ENCODE results near the gene IL17B. TPM values are rescaled to one million over a fixed set of nuclear protein-coding genes. Genes with fewer than 3 reads are reported as not detected.

IL17B gene
- total RNA-seq, 1 experiment from 2014 or later, result not detected

GRCh38 chr5:149333711-149334443, 45.2 kb downstream of the IL17B start:
- Mint-ChIP-seq H3K27ac (ENCODE audit: low read depth, unreplicated experiment) (peak overlapping the region; percentile 4), H3K36me3 (ENCODE audit: insufficient read depth, unreplicated experiment) (no peaks in the 10 kb centered on the region), H3K9me3 (ENCODE audit: unreplicated experiment) (no peaks in the 10 kb centered on the region), H3K4me3 (ENCODE audit: unreplicated experiment) (no peak overlapping the region), H3K4me1 (ENCODE audit: insufficient read depth, unreplicated experiment) (no peaks in the 10 kb centered on the region), H3K27me3 (ENCODE audit: insufficient read depth, unreplicated experiment) (no peaks in the 10 kb centered on the region)
- BruUV-seq (replicated peaks), result no TSS peak
- intact Hi-C loops (cut with micrococcal nuclease), result no loop called here
- no peak for TF ChIP-seq CTCF (IDR thresholded peaks at IDR 0.05; ENCODE audit: unreplicated experiment)
- POLR2A ChIA-PET, result interaction anchor here (0.5 to 4.9 kb wide), 4 partner anchors 9 to 90 kb away, joined by 3 to 42 read pairs (median 3); partner anchors contain the start of gene GRPEL2
- CTCF ChIA-PET, result interaction anchor here (0.6 to 46.8 kb wide), 6 partner anchors 11 to 257 kb away, joined by 3 to 1231 read pairs (median 6); partner anchors contain the start of gene GRPEL2
- DNase-seq (ENCODE audit: unreplicated experiment), result no peak

GRCh38 chr5:149328177-149328576, 50.9 kb downstream of the IL17B start:
- DNase-seq (ENCODE audit: unreplicated experiment), result no peak
- no peaks in the 10 kb centered on the region for H3K27me3 Mint-ChIP-seq (ENCODE audit: insufficient read depth, unreplicated experiment)
- no TSS peak for BruUV-seq (replicated peaks)
- no peak overlapping the region for H3K4me3 Mint-ChIP-seq (ENCODE audit: unreplicated experiment)
- CTCF ChIA-PET, result interaction anchor here (0.5 to 27.3 kb wide), 2 partner anchors 29 to 871 kb away, joined by 3 to 1231 read pairs; partner anchors contain the start of genes GRPEL2, IL17B and PCYOX1L
- TF ChIP-seq CTCF (IDR thresholded peaks at IDR 0.05; ENCODE audit: unreplicated experiment), result no peak
- H3K4me1 Mint-ChIP-seq (ENCODE audit: insufficient read depth, unreplicated experiment), result peaks cover 22% of the 10 kb centered on the region
- H3K27ac Mint-ChIP-seq (ENCODE audit: low read depth, unreplicated experiment), result no peak overlapping the region
- POLR2A ChIA-PET, result interaction anchor here (6.2 kb wide), 1 partner anchor 16 kb away, joined by 213 read pairs; the partner anchor contains the start of gene GRPEL2
- no peaks in the 10 kb centered on the region for H3K9me3 Mint-ChIP-seq (ENCODE audit: unreplicated experiment)
- H3K36me3 Mint-ChIP-seq (ENCODE audit: insufficient read depth, unreplicated experiment), result peaks cover 6% of the 10 kb centered on the region
- intact Hi-C loops (cut with micrococcal nuclease), result no loop called here

DNA sequence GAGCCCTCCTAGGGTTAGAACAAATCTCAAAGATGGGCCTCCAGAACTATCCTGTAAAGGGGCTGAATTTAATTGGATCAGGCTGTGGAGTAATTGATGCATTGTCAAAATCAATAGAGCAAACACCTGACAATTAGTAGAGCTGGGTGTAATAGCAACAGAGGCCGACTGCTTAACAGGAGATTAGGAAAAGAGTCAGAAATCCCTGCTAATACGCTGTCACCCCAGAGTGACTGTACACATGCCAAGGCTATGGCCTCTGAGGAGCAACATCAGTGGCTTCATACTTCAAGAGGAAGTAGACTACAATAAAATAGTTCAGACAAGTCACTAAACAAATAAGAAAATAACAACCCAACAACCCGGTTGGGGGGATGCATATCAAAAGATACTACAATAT, 52.5 kb downstream of the IL17B start:
- H3K9me3 Mint-ChIP-seq (ENCODE audit: unreplicated experiment), result no peaks in the 10 kb centered on the region
- POLR2A ChIA-PET, result interaction anchor here (6.2 kb wide), 1 partner anchor 18 kb away, joined by 213 read pairs; the partner anchor contains the start of gene GRPEL2
- H3K27ac Mint-ChIP-seq (ENCODE audit: low read depth, unreplicated experiment), result no peak overlapping the region
- H3K4me1 Mint-ChIP-seq (ENCODE audit: insufficient read depth, unreplicated experiment), result peaks cover 27% of the 10 kb centered on the region
- TF ChIP-seq CTCF (IDR thresholded peaks at IDR 0.05; ENCODE audit: unreplicated experiment), result no peak
- peaks cover 6% of the 10 kb centered on the region for H3K36me3 Mint-ChIP-seq (ENCODE audit: insufficient read depth, unreplicated experiment)
- DNase-seq (ENCODE audit: unreplicated experiment), result no peak
- intact Hi-C loops (cut with micrococcal nuclease), result no loop called here
- no peak overlapping the region for H3K4me3 Mint-ChIP-seq (ENCODE audit: unreplicated experiment)
- BruUV-seq (replicated peaks), result no TSS peak
- H3K27me3 Mint-ChIP-seq (ENCODE audit: insufficient read depth, unreplicated experiment), result no peaks in the 10 kb centered on the region
- CTCF ChIA-PET, result interaction anchor here (0.8 to 27.3 kb wide), 4 partner anchors 10 to 238 kb away, joined by 4 to 1231 read pairs (median 122); partner anchors contain the start of genes GRPEL2, IL17B and PCYOX1L

GRCh38 chr5:149325894-149326293, 53.2 kb downstream of the IL17B start:
- Mint-ChIP-seq H3K9me3 (ENCODE audit: unreplicated experiment) (no peaks in the 10 kb centered on the region), H3K4me3 (ENCODE audit: unreplicated experiment) (no peak overlapping the region), H3K27ac (ENCODE audit: low read depth, unreplicated experiment) (peak overlapping the region; percentile 96), H3K4me1 (ENCODE audit: insufficient read depth, unreplicated experiment) (peaks cover 30% of the 10 kb centered on the region), H3K27me3 (ENCODE audit: insufficient read depth, unreplicated experiment) (no peaks in the 10 kb centered on the region), H3K36me3 (ENCODE audit: insufficient read depth, unreplicated experiment) (peaks cover 6% of the 10 kb centered on the region)
- intact Hi-C loops (cut with micrococcal nuclease), result no loop called here
- DNase-seq (ENCODE audit: unreplicated experiment), result no peak
- BruUV-seq (replicated peaks), result no TSS peak
- no peak for TF ChIP-seq CTCF (IDR thresholded peaks at IDR 0.05; ENCODE audit: unreplicated experiment)
- CTCF ChIA-PET, result interaction anchor here (0.6 to 27.3 kb wide), 9 partner anchors 9 to 239 kb away, joined by 3 to 1231 read pairs (median 3); partner anchors contain the start of genes GRPEL2, IL17B and PCYOX1L
- POLR2A ChIA-PET, result interaction anchor here (0.9 to 7.3 kb wide), 8 partner anchors 11 to 225 kb away, joined by 3 to 213 read pairs (median 29); partner anchors contain the start of genes CSNK1A1, GRPEL2 and PCYOX1L

Data from MCF 10A (cell line).